ENCODE data around the gene SH2D6. TPM values are rescaled to one million over a fixed set of nuclear protein-coding genes. Genes with fewer than 3 reads are reported as not detected.

The SH2D6 gene
- total and polyA plus RNA-seq, 2 donors (not counting 1 experiment from before 2014, with no cell fraction given): 0.27 to 1.6 TPM

DNA sequence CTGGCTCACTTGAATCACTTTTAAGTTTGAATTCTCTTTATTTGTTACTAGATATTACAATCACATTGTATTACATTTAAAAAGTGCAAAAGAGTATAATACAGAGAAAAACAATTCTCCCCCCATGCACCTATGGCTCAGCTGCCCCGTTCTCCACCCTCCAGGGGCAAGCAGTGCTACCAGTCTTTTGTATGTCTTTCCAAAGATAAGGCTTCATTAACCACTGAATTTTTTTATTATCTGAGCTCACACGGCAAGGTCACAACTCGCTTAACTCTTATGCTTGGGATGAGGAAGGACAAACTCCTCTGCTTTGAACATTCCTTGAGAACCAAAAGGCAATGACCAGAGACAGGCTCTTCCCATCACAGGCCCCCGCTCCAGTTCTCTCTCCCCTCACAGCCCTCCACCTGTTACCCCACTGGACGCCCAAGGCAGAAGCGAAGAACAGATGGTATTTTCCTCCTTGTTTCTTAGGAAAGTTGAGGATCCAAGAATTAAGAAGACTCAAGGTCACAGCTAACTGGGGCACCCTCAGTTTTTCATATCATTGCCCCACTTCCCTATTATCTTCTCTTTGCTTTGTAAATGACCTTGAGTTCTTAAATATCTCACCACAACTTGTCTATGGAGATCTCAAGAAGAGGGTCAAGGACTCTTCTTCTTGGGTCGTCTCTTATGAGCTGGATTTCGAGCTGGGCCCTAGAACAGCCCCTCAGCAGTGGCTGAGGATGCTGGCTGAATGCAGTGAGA lies 30.1 kb downstream of the SH2D6 start:
- no peak overlapping the region for H3K4me2 ChIP-seq (replicated peaks; ENCODE audit: low read depth, low read length, poor library complexity, severe bottlenecking)
- Mint-ChIP-seq H3K4me1 (no peaks in the 10 kb centered on the region), H3K27ac (no peak overlapping the region), H3K27me3 (no peaks in the 10 kb centered on the region), H3K9me3 (ENCODE audit: insufficient read depth) (no peaks in the 10 kb centered on the region), H3K4me3 (no peak overlapping the region)
- H2AFZ ChIP-seq (ENCODE audit: insufficient read depth, low read depth, low read length, poor library complexity, severe bottlenecking): no peak overlapping the region
- no peaks in the 10 kb centered on the region for H3K79me2 ChIP-seq (ENCODE audit: control insufficient read depth, insufficient read depth, low read length)
- ATAC-seq (ENCODE audit: low read depth) (no peak), DNase-seq (no peak)
- H3K27ac ChIP-seq (ENCODE audit: low read length in 2 of 2): no peak overlapping the region
- peaks cover 0 to 3% (median 0%) of the 10 kb centered on the region in 3 donors for H3K9me3 ChIP-seq (ENCODE audit: control extremely low read depth in 1 of 3, control insufficient read depth in 2 of 3, insufficient read depth in 1 of 3, low read length in 2 of 3)
- H3K27me3 ChIP-seq (replicated peaks in 1 of 4; ENCODE audit: control extremely low read depth in 1 of 4, control insufficient read depth in 3 of 4, insufficient read depth in 4 of 4, low read length in 3 of 4): no peaks in the 10 kb centered on the region
- ChIA-PET POLR2A (no interaction called here), CTCF (interaction anchor here (2.1 kb wide), 1 partner anchor 102 kb away, joined by 7 read pairs; no protein-coding TSS in a partner anchor)
- H3K9ac ChIP-seq (ENCODE audit: low read length): no peak overlapping the region
- H3K4me1 ChIP-seq (ENCODE audit: control insufficient read depth in 2 of 2, insufficient read depth in 2 of 2, low read length in 2 of 2): no peaks in the 10 kb centered on the region
- TF ChIP-seq EZH2 (IDR thresholded peaks at IDR 0.05; ENCODE audit: borderline replicate concordance, insufficient read depth, low read depth, low read length, poor library complexity, severe bottlenecking) (no peak), CTCF (IDR thresholded peaks at IDR 0.05) (no peak)
- H4K20me1 ChIP-seq (ENCODE audit: control insufficient read depth, insufficient read depth, low read length, poor library complexity, severe bottlenecking): no peaks in the 10 kb centered on the region
- H3K36me3 ChIP-seq (replicated peaks in 1 of 2; ENCODE audit: control extremely low read depth in 1 of 2, control insufficient read depth in 1 of 2, extremely low read depth in 1 of 2, insufficient read depth in 2 of 2, low read length in 1 of 2): no peaks in the 10 kb centered on the region
- intact Hi-C loops (cut with micrococcal nuclease): no loop called here
- WGBS (ENCODE audit: insufficient coverage): 88% methylated on average over 3 of the region's 8 CpGs
- H3K4me3 ChIP-seq (ENCODE audit: control extremely low read depth in 1 of 5, extremely low read depth in 1 of 5, insufficient read depth in 1 of 5, low read depth in 2 of 5, low read length in 4 of 5): no peak overlapping the region

DNA sequence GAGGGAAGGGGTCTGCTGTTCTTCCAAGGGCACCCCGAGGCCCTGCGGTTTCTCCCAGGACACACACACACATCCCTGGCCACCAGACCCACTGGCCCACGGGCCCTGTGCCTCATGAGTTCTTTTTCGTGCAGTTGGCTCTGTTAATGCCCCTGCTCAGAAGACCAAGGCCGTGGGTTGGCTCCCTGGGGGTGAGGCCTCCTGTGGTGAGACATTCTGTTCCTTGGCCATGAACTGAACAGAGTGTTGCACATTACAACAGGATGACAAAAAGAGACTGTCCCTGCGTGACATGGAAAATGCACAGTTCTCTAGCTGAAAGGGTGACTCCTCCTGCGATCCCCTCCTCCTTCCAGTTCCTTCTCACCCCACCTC lies 30.7 kb downstream of the SH2D6 start:
- Mint-ChIP-seq H3K4me1 (no peaks in the 10 kb centered on the region), H3K27me3 (no peaks in the 10 kb centered on the region), H3K27ac (no peak overlapping the region), H3K4me3 (no peak overlapping the region), H3K9me3 (ENCODE audit: insufficient read depth) (no peaks in the 10 kb centered on the region)
- no peak overlapping the region for H3K4me2 ChIP-seq (replicated peaks; ENCODE audit: low read depth, low read length, poor library complexity, severe bottlenecking)
- ATAC-seq (ENCODE audit: low read depth): no peak
- no peaks in the 10 kb centered on the region for H3K27me3 ChIP-seq (replicated peaks in 1 of 4; ENCODE audit: control extremely low read depth in 1 of 4, control insufficient read depth in 3 of 4, insufficient read depth in 4 of 4, low read length in 3 of 4)
- no peaks in the 10 kb centered on the region for H4K20me1 ChIP-seq (ENCODE audit: control insufficient read depth, insufficient read depth, low read length, poor library complexity, severe bottlenecking)
- ChIA-PET POLR2A (no interaction called here), CTCF (no interaction called here)
- no peaks in the 10 kb centered on the region for H3K4me1 ChIP-seq (ENCODE audit: control insufficient read depth in 2 of 2, insufficient read depth in 2 of 2, low read length in 2 of 2)
- intact Hi-C loops (cut with micrococcal nuclease): no loop called here
- DNase-seq: no peak
- 83% methylated on average over 7 of the region's 7 CpGs for WGBS (ENCODE audit: insufficient coverage)
- no peak overlapping the region for H3K9ac ChIP-seq (ENCODE audit: low read length)
- no peak overlapping the region for H3K27ac ChIP-seq (ENCODE audit: low read length in 2 of 2)
- H3K9me3 ChIP-seq (ENCODE audit: control extremely low read depth in 1 of 3, control insufficient read depth in 2 of 3, insufficient read depth in 1 of 3, low read length in 2 of 3): peaks cover 0 to 3% (median 0%) of the 10 kb centered on the region in 3 donors
- H3K4me3 ChIP-seq (ENCODE audit: control extremely low read depth in 1 of 5, extremely low read depth in 1 of 5, insufficient read depth in 1 of 5, low read depth in 2 of 5, low read length in 4 of 5): no peak overlapping the region
- H3K36me3 ChIP-seq (replicated peaks in 1 of 2; ENCODE audit: control extremely low read depth in 1 of 2, control insufficient read depth in 1 of 2, extremely low read depth in 1 of 2, insufficient read depth in 2 of 2, low read length in 1 of 2): no peaks in the 10 kb centered on the region
- no peak overlapping the region for H2AFZ ChIP-seq (ENCODE audit: insufficient read depth, low read depth, low read length, poor library complexity, severe bottlenecking)
- TF ChIP-seq CTCF (IDR thresholded peaks at IDR 0.05) (no peak), EZH2 (IDR thresholded peaks at IDR 0.05; ENCODE audit: borderline replicate concordance, insufficient read depth, low read depth, low read length, poor library complexity, severe bottlenecking) (no peak)
- no peaks in the 10 kb centered on the region for H3K79me2 ChIP-seq (ENCODE audit: control insufficient read depth, insufficient read depth, low read length)

All from B cell (primary cell).